Hepatocyte (in vitro differentiated cells): ENCODE data around the gene SLC27A2. TPM values are rescaled to one million over a fixed set of nuclear protein-coding genes. Genes with fewer than 3 reads are reported as not detected.
A peak's percentile ranks its signal among the peaks of the same experiment; 100 is the strongest.

Experiments used
- DNase-seq: peaks from one replicate; pipeline ENCODE4 v3.0.0-alpha.2; 2016; ENCODE audit warnings: low spot score
- H2AFZ ChIP-seq: fragments of 200-600 bp; sonication (generic); 2 replicates; pipeline ENCODE4 v1.6.0; 2016; ENCODE audit warnings: antibody characterized with exemption, mild to moderate bottlenecking
- H3K27ac ChIP-seq: fragments of 200-600 bp; sonication (generic); 2 replicates; pipeline ENCODE4 v1.5.1; 2016; ENCODE audit warnings: mild to moderate bottlenecking
- H3K27me3 ChIP-seq: fragments of 200-600 bp; sonication (generic); 2 replicates; pipeline ENCODE4 v1.6.1; 2016
- H3K36me3 ChIP-seq: fragments of 200-600 bp; sonication (generic); replicated peaks from 2 replicates; pipeline ENCODE4 v1.5.1; 2016; ENCODE audit warnings: low read depth; ENCODE audit not compliant: insufficient read depth
- H3K4me1 ChIP-seq: fragments of 200-600 bp; sonication (generic); 2 replicates; pipeline ENCODE4 v1.5.1; 2016; ENCODE audit warnings: mild to moderate bottlenecking, moderate library complexity; ENCODE audit not compliant: insufficient read depth
- H3K4me2 ChIP-seq: fragments of 200-600 bp; sonication (generic); 2 replicates; pipeline ENCODE4 v1.6.0; 2016
- H3K4me3 ChIP-seq: fragments of 200-600 bp; sonication (generic); 2 replicates; pipeline ENCODE4 v1.5.1; 2016; ENCODE audit warnings: mild to moderate bottlenecking
- H3K79me2 ChIP-seq: fragments of 200-600 bp; sonication (generic); 2 replicates; pipeline ENCODE4 v1.6.0; 2017; ENCODE audit warnings: mild to moderate bottlenecking
- H3K9me2 ChIP-seq: fragments of 200-600 bp; sonication (generic); replicated peaks from 2 replicates; pipeline ENCODE4 v1.6.0; 2017; ENCODE audit warnings: mild to moderate bottlenecking; ENCODE audit not compliant: insufficient read depth
- H3K9me3 ChIP-seq: fragments of 200-600 bp; sonication (generic); 2 replicates; pipeline ENCODE4 v1.5.1; 2016; ENCODE audit warnings: low read depth, mild to moderate bottlenecking
- H4K20me1 ChIP-seq: fragments of 200-600 bp; sonication (generic); 2 replicates; pipeline ENCODE4 v1.6.0; 2016; ENCODE audit warnings: mild to moderate bottlenecking; ENCODE audit not compliant: insufficient read depth, poor library complexity, severe bottlenecking
- CTCF ChIP-seq: fragments of 200-600 bp; sonication (generic); IDR thresholded peaks from 2 replicates; pipeline ENCODE4 v1.5.1; 2016; ENCODE audit warnings: antibody characterized with exemption, mild to moderate bottlenecking; ENCODE audit not compliant: poor library complexity
- EZH2 ChIP-seq: fragments of 200-600 bp; sonication (generic); IDR thresholded peaks from 2 replicates; pipeline ENCODE4 v1.6.1; 2016; ENCODE audit warnings: antibody characterized with exemption, mild to moderate bottlenecking, borderline replicate concordance
- EZH2phosphoT487 ChIP-seq: fragments of 200-600 bp; sonication (generic); IDR thresholded peaks from one replicate; pipeline ENCODE4 v1.6.1; 2018; ENCODE audit warnings: antibody characterized with exemption, mild to moderate bottlenecking, low read depth, moderate library complexity; ENCODE audit not compliant: unreplicated experiment, severe bottlenecking
- WGBS: methylation state at CpG from one replicate; pipeline ENCODE4 v1.1.6; 2016; ENCODE audit warnings: low lambda C conversion rate; ENCODE audit errors: missing lambda C conversion rate; 5-methylcytosine and 5-hydroxymethylcytosine counted together
- polyA plus RNA-seq: library from polyadenylated mRNA; unstranded; fragments of >200 nt; fragmentation: Nextera tagmentation; extraction: Ambion mirVana; gene quantifications from 2 replicates; pipeline ENCODE4 v1.2.1, GENCODE V29; 2016
- total RNA-seq: library from RNA; depleted of rRNA; stranded (reverse); fragments of >200 nt; gene quantifications from 2 replicates; pipeline ENCODE4 v1.2.3, GENCODE V29; 2014

Gene SLC27A2
- total and polyA plus RNA-seq, 2 experiments from 2014 or later: 24.8 to 41.3 TPM

- H3K9me3 ChIP-seq: no peaks in the 10 kb centered on the region
- H3K4me3 ChIP-seq: no peak overlapping the region
- no peak overlapping the region for H2AFZ ChIP-seq
- no peak for TF ChIP-seq EZH2
- TF ChIP-seq EZH2phosphoT487: no peak
- no peak for TF ChIP-seq CTCF
- no peaks in the 10 kb centered on the region for H4K20me1 ChIP-seq
- no peaks in the 10 kb centered on the region for H3K9me2 ChIP-seq
- H3K27me3 ChIP-seq: no peaks in the 10 kb centered on the region
- no peak overlapping the region for H3K27ac ChIP-seq
- H3K36me3 ChIP-seq: no peaks in the 10 kb centered on the region
- 89% methylated on average over 2 of the region's 2 CpGs for WGBS
- H3K79me2 ChIP-seq: no peaks in the 10 kb centered on the region
- no peak for DNase-seq
- no peak overlapping the region for H3K4me2 ChIP-seq
- H3K4me1 ChIP-seq: no peaks in the 10 kb centered on the region
Measured at GRCh38 chr15:50246631-50247030, 64.6 kb downstream of the SLC27A2 start.

GRCh38 chr15:50247819-50248655 lies 66.0 kb downstream of the SLC27A2 start:
- no peaks in the 10 kb centered on the region for H3K79me2 ChIP-seq
- H3K27me3 ChIP-seq: no peaks in the 10 kb centered on the region
- no peaks in the 10 kb centered on the region for H3K9me3 ChIP-seq
- H3K4me2 ChIP-seq: no peak overlapping the region
- peak; percentile 25 for DNase-seq
- TF ChIP-seq EZH2: no peak
- no peak for TF ChIP-seq EZH2phosphoT487
- TF ChIP-seq CTCF: no peak
- WGBS: 87% methylated on average over 14 of the region's 14 CpGs
- H3K4me1 ChIP-seq: no peaks in the 10 kb centered on the region
- H3K9me2 ChIP-seq: no peaks in the 10 kb centered on the region
- H3K36me3 ChIP-seq: no peaks in the 10 kb centered on the region
- H2AFZ ChIP-seq: no peak overlapping the region
- no peaks in the 10 kb centered on the region for H4K20me1 ChIP-seq
- H3K27ac ChIP-seq: no peak overlapping the region
- H3K4me3 ChIP-seq: no peak overlapping the region

- no peak overlapping the region for H3K4me2 ChIP-seq
- no peaks in the 10 kb centered on the region for H3K79me2 ChIP-seq
- H3K9me3 ChIP-seq: no peaks in the 10 kb centered on the region
- no peak for TF ChIP-seq EZH2
- no peak for TF ChIP-seq CTCF
- no peak for TF ChIP-seq EZH2phosphoT487
- no peaks in the 10 kb centered on the region for H4K20me1 ChIP-seq
- no peak overlapping the region for H2AFZ ChIP-seq
- WGBS: 77% methylated on average over 4 of the region's 4 CpGs
- H3K36me3 ChIP-seq: no peaks in the 10 kb centered on the region
- H3K9me2 ChIP-seq: no peaks in the 10 kb centered on the region
- no peaks in the 10 kb centered on the region for H3K27me3 ChIP-seq
- no peak overlapping the region for H3K27ac ChIP-seq
- H3K4me3 ChIP-seq: no peak overlapping the region
- H3K4me1 ChIP-seq: no peaks in the 10 kb centered on the region
- DNase-seq: no peak
Measured at GRCh38 chr15:50248994-50249582, 67.1 kb downstream of the SLC27A2 start.
